HepG2 (cell line): ENCODE results near the gene PRKCD. TPM values are rescaled to one million over a fixed set of nuclear protein-coding genes. Genes with fewer than 3 reads are reported as not detected.

Experiments
- ATAC-seq: fragments of 200-7000 bp; cut with Tn5 transposase; 3 replicates; pipeline ENCODE4 v1.9.1; 2020; ENCODE audit warnings: mild to moderate bottlenecking, moderate library complexity
- BruUV-seq: library from RNA; stranded (reverse); fragments of 400-500 nt; replicated peaks from 2 replicates; lab custom pipeline; 2021; lab: Mats Ljungman, UMichigan
- CTCF ChIA-PET: fragments of 300-600 bp; formaldehyde crosslinking; extraction: SDS; loops from one replicate; lab custom pipeline; 2021; ENCODE audit warnings: low total read pairs, inconsistent platforms, low intra/inter-chr PET ratio; lab: Yijun Ruan, JAX
- POLR2A ChIA-PET: fragments of 350-600 bp; sonication (Branson Sonifier 250); formaldehyde crosslinking; loops from one replicate; lab custom pipeline; 2020; ENCODE audit warnings: antibody characterized with exemption, inconsistent platforms; lab: Yijun Ruan, JAX
- DNase-seq: peaks from one replicate; pipeline ENCODE4 v3.0.0-alpha.2; 2015; ENCODE audit warnings: low spot score
- FAIRE-seq: peaks from 3 replicates; lab custom pipeline; 2011; peaks lifted over from hg19 to GRCh38; lab: Jason Lieb, UNC
- H2AFZ ChIP-seq: one replicate; pipeline ENCODE4 v1.6.1; 2011; ENCODE audit warnings: low read length, inconsistent platforms
- H3K27ac ChIP-seq: fragments of 300-600 bp; 3 replicates; pipeline ENCODE4 v1.8.0; 2011; ENCODE audit warnings: mixed run types, mild to moderate bottlenecking, mixed read lengths, low read length, inconsistent platforms; ENCODE audit not compliant: insufficient read depth; ENCODE audit errors: extremely low read length
- H3K27me3 ChIP-seq, 2 experiments: fragments of 200-600 bp in 1 of 2; 2 replicates in 1 of 2; 3 replicates in 1 of 2; pipeline versions ENCODE4 v1.6.0 to v1.8.0; 2011; ENCODE audit warnings: low read length in 2 of 2, mild to moderate bottlenecking in 2 of 2, moderate library complexity in 2 of 2, inconsistent platforms in 1 of 2; ENCODE audit not compliant: insufficient read depth in 2 of 2, control insufficient read depth in 1 of 2
- H3K36me3 ChIP-seq, 2 experiments: fragments of 200-600 bp in 1 of 2; replicated peaks in 1 of 2; 2 replicates in 1 of 2; 3 replicates in 1 of 2; pipeline versions ENCODE4 v1.5.1 to v1.8.0; 2011; ENCODE audit warnings: low read length in 2 of 2, inconsistent platforms in 1 of 2; ENCODE audit not compliant: insufficient read depth in 2 of 2, control insufficient read depth in 1 of 2
- H3K4me1 ChIP-seq: 2 replicates; pipeline ENCODE4 v1.5.1; 2012; ENCODE audit warnings: low read length, inconsistent platforms; ENCODE audit not compliant: insufficient read depth
- H3K4me2 ChIP-seq: 2 replicates; pipeline ENCODE4 v1.6.0; 2011; ENCODE audit warnings: low read depth, low read length, inconsistent platforms
- H3K4me3 ChIP-seq, 3 experiments: fragments of 200-600 bp in 1 of 3; sonication (generic), shearing (Covaris generic) in 1 of 3; replicated peaks in 1 of 3; 2 replicates each; pipeline ENCODE4 v1.5.1; 2011 to 2016; ENCODE audit warnings: low read length in 3 of 3, inconsistent platforms in 2 of 3, low read depth in 2 of 3, mild to moderate bottlenecking in 2 of 3, control low read depth in 1 of 3, mixed read lengths in 1 of 3; ENCODE audit not compliant: insufficient read depth in 1 of 3
- H3K79me2 ChIP-seq: one replicate; pipeline ENCODE4 v1.6.1; 2011; ENCODE audit warnings: low read length, inconsistent platforms; ENCODE audit not compliant: insufficient read depth
- H3K9ac ChIP-seq: 2 replicates; pipeline ENCODE4 v1.6.0; 2011; ENCODE audit warnings: mild to moderate bottlenecking, low read depth, low read length, inconsistent platforms; ENCODE audit not compliant: insufficient read depth
- H3K9me3 ChIP-seq: 2 replicates; pipeline ENCODE4 v1.5.1; 2012; ENCODE audit warnings: mild to moderate bottlenecking, low read length
- H4K20me1 ChIP-seq: 2 replicates; pipeline ENCODE4 v1.6.0; 2011; ENCODE audit warnings: inconsistent platforms, mild to moderate bottlenecking, low read length, moderate library complexity; ENCODE audit not compliant: insufficient read depth
- BRD4 ChIP-seq: sonication (generic); formaldehyde crosslinking; IDR thresholded peaks from 2 replicates; pipeline ENCODE4 v1.4.0; 2020; ENCODE audit warnings: missing genetic modification reagents
- CHD2 ChIP-seq: IDR thresholded peaks from 2 replicates; pipeline ENCODE4 v1.6.1; 2011; ENCODE audit warnings: low read depth, low read length, improper control_type of control experiment
- EED ChIP-seq: sonication (generic); formaldehyde crosslinking; IDR thresholded peaks from 2 replicates; pipeline ENCODE4 v1.5.0; 2020; ENCODE audit warnings: mild to moderate bottlenecking, missing genetic modification reagents
- FIP1L1 ChIP-seq: fragments of 200-400 bp; formaldehyde crosslinking; IDR thresholded peaks from 2 replicates; pipeline ENCODE4 v1.6.1; 2018; ENCODE audit warnings: low read depth, mild to moderate bottlenecking, low read length, moderate library complexity, borderline replicate concordance; ENCODE audit not compliant: insufficient read depth
- FOSL2 ChIP-seq: sonication (generic); formaldehyde crosslinking; IDR thresholded peaks from 2 replicates; pipeline ENCODE4 v1.4.0; 2020; ENCODE audit warnings: missing genetic modification reagents
- KAT8 ChIP-seq: IDR thresholded peaks from 2 replicates; pipeline ENCODE4 v1.6.1; 2016; ENCODE audit warnings: missing genetic modification reagents, missing compliant biosample characterization
- NR3C1 ChIP-seq: sonication (generic); formaldehyde crosslinking; IDR thresholded peaks from 2 replicates; pipeline ENCODE4 v1.4.0; 2020; ENCODE audit warnings: missing genetic modification reagents
- REPIN1 ChIP-seq: sonication (generic); formaldehyde crosslinking; IDR thresholded peaks from 2 replicates; pipeline ENCODE4 v1.8.0; 2022; ENCODE audit warnings: missing genetic modification reagents, low read depth, mild to moderate bottlenecking, borderline replicate concordance
- SAFB2 ChIP-seq: sonication (generic); formaldehyde crosslinking; IDR thresholded peaks from 2 replicates; pipeline ENCODE4 v1.5.1; 2020; ENCODE audit warnings: missing genetic modification reagents, low read depth, mild to moderate bottlenecking, borderline replicate concordance
- SMARCC2 ChIP-seq: fragments of 450-650 bp; IDR thresholded peaks from 2 replicates; pipeline ENCODE4 v1.6.1; 2017; ENCODE audit warnings: antibody characterized with exemption, mild to moderate bottlenecking
- SP5 ChIP-seq: IDR thresholded peaks from 2 replicates; pipeline ENCODE4 v1.6.1; 2016; ENCODE audit warnings: low read depth, borderline replicate concordance
- SYNCRIP ChIP-seq: fragments of 200-400 bp; formaldehyde crosslinking; IDR thresholded peaks from 2 replicates; pipeline ENCODE4 v1.6.1; 2018; ENCODE audit warnings: mild to moderate bottlenecking, low read depth, low read length; ENCODE audit not compliant: insufficient read depth
- ZC3H4 ChIP-seq: sonication (generic); formaldehyde crosslinking; IDR thresholded peaks from 2 replicates; pipeline ENCODE4 v1.4.0; 2020; ENCODE audit warnings: missing genetic modification reagents, borderline replicate concordance
- ZMYM2 ChIP-seq: sonication (generic); formaldehyde crosslinking; IDR thresholded peaks from 2 replicates; pipeline ENCODE4 v1.8.0; 2022; ENCODE audit warnings: mild to moderate bottlenecking, missing genetic modification reagents
- ZNF749 ChIP-seq: sonication (generic); formaldehyde crosslinking; IDR thresholded peaks from 2 replicates; pipeline ENCODE4 v1.8.0; 2022; ENCODE audit warnings: mild to moderate bottlenecking, missing genetic modification reagents, moderate library complexity, borderline replicate concordance
- ZNF766 ChIP-seq: sonication (generic); formaldehyde crosslinking; IDR thresholded peaks from 2 replicates; pipeline ENCODE4 v1.5.0; 2020; ENCODE audit warnings: missing genetic modification reagents, borderline replicate concordance
- WGBS: methylation state at CpG from one replicate; pipeline ENCODE4 v1.1.6; 2017; ENCODE audit warnings: low lambda C conversion rate; 5-methylcytosine and 5-hydroxymethylcytosine counted together
- in situ Hi-C: cut with HindIII; loops from 2 replicates; pipeline ENCODE4 v1.10.0; 2017; ENCODE audit warnings: low pct_unique_long_range_greater_than_20kb; ENCODE audit not compliant: extremely low pct_ligation_motif_present
- intact Hi-C: fragments of 100-400 bp; cut with micrococcal nuclease; formaldehyde crosslinking; loops from one replicate; pipeline ENCODE4 v1.10.0; 2022; ENCODE audit not compliant: unreplicated experiment
- polyA plus RNA-seq, 8 experiments: library from polyadenylated mRNA; depleted of rRNA in 3 of 8; stranded (reverse) in 7 of 8; unstranded in 1 of 8; fragments of >200 nt; fragmentation: Illumina TruSeq in 4 of 8; extraction: Trizol in 4 of 8; gene quantifications; 2 replicates each; pipeline versions ENCODE4 v1.2.1 to v1.2.3, GENCODE V29; 2011 to 2016; ENCODE audit warnings: low read depth in 4 of 8, missing spikeins in 1 of 8, mixed read lengths in 1 of 8; ENCODE audit not compliant: insufficient read depth in 1 of 8
- total RNA-seq, 5 experiments: library from RNA; depleted of rRNA; stranded (reverse); fragments of >200 nt; fragmentation: Illumina TruSeq; extraction: Trizol; gene quantifications; 2 replicates each; pipeline ENCODE4 v1.2.3, GENCODE V29; 2016; ENCODE audit warnings: low read depth in 1 of 5
- TF ChIP-seq, protein P1 (sequence below): sonication (generic); formaldehyde crosslinking; IDR thresholded peaks from 2 replicates; pipeline ENCODE4 v1.9.0; 2021; ENCODE audit warnings: missing genetic modification reagents, mild to moderate bottlenecking, borderline replicate concordance
- TF ChIP-seq, protein P2 (sequence below): sonication (generic); formaldehyde crosslinking; IDR thresholded peaks from 2 replicates; pipeline ENCODE4 v1.9.0; 2022; ENCODE audit warnings: missing genetic modification reagents, mild to moderate bottlenecking, borderline replicate concordance
- TF ChIP-seq, protein P3 (sequence below): IDR thresholded peaks from 2 replicates; pipeline ENCODE4 v1.6.1; 2016; ENCODE audit warnings: missing biosample characterization, missing genetic modification reagents, low read depth
- TF ChIP-seq, protein P4 (sequence below): IDR thresholded peaks from 2 replicates; pipeline ENCODE4 v1.6.1; 2018; ENCODE audit warnings: missing genetic modification reagents, mild to moderate bottlenecking, missing compliant biosample characterization

Gene PRKCD
- total and polyA plus RNA-seq, 2 of the 13 experiments (the other 11 are each of a cell fraction or from before 2014, with no cell fraction given), result 1.6 to 40.7 TPM

DNA sequence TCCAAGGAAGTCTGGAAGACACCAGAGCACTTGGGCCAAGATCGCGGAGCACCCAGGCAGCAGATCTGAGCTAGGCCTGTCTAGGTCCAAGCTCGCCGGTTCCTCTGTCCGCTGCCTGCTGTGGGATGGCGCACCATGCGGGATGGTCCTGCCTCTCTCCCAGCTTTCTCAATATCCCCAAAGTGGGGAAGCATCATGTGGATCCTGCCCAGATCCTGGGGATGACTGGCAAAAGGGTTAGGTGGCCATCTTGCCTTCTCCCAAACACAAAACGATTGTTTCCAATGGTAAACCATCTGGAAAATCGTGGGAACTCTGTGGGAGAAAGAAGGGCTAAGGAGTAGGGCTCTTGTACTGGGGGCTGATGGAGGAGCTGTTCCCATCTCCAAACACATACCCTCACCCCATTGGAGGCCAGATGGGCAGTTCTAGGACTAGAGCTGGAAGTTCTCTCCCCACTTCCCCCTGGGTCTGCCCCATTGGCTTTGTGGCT is 8.9 kb downstream of the PRKCD start:
- BruUV-seq, result no TSS peak
- Histone ChIP-seq H3K36me3 (peaks cover 6 to 16% of the 10 kb centered on the region in 2 experiments; a peak in 4 of 5 replicates), H3K9ac (peak overlapping the region; percentile 66), H3K9me3 (no peaks in the 10 kb centered on the region), H3K4me1 (peaks cover 65% of the 10 kb centered on the region), H3K4me2 (peak overlapping the region; percentile 74), H3K79me2 (peaks cover 8% of the 10 kb centered on the region), H3K27me3 (no peaks in the 10 kb centered on the region), H2AFZ (no peak overlapping the region), H3K4me3 (peak overlapping the region in 1 of 3 experiments; percentile 50; a peak in 2 of 6 replicates), H3K27ac (peak overlapping the region; percentile 76), H4K20me1 (no peaks in the 10 kb centered on the region)
- POLR2A ChIA-PET, result interaction anchor here (1.3 to 4.6 kb wide), 8 partner anchors 10 to 56 kb away, joined by 3 to 137 read pairs (median 10); partner anchors contain the start of gene PRKCD
- DNase-seq, result no peak
- in situ Hi-C loops, result no loop called here
- ATAC-seq, result no peak; the same call in none of the 3 replicates
- 97% methylated on average over 9 of the region's 9 CpGs for WGBS
- intact Hi-C loops, result loop anchor here (1.0 to 5.0 kb wide), 2 partner anchors 11 to 38 kb away; partner anchors contain the start of gene RFT1
- CTCF ChIA-PET, result interaction anchor here (2.3 kb wide), 1 partner anchor 35 kb away, joined by 10 read pairs; no protein-coding TSS in a partner anchor
- no peak for FAIRE-seq
- TF ChIP-seq BRD4 (0 out of 2 replicates have a peak, but pooled peaks have one; percentile 8), ZNF766 (no peak), EED (peak; percentile 4; the same call in 1 of the 2 replicates), REPIN1 (no peak), ZC3H4 (CRISPR knock-in tag) (no peak), SYNCRIP (no peak), CHD2 (no peak), SP5 (CRISPR knock-in tag) (no peak), ZNF749 (CRISPR knock-in tag) (no peak), ZMYM2 (CRISPR knock-in tag) (no peak), NR3C1 (CRISPR knock-in tag) (no peak), FOSL2 (CRISPR knock-in tag) (no peak), SAFB2 (CRISPR knock-in tag) (no peak), FIP1L1 (no peak), KAT8 (CRISPR knock-in tag) (no peak), SMARCC2 (no peak)
- TF ChIP-seq, protein P1, sequence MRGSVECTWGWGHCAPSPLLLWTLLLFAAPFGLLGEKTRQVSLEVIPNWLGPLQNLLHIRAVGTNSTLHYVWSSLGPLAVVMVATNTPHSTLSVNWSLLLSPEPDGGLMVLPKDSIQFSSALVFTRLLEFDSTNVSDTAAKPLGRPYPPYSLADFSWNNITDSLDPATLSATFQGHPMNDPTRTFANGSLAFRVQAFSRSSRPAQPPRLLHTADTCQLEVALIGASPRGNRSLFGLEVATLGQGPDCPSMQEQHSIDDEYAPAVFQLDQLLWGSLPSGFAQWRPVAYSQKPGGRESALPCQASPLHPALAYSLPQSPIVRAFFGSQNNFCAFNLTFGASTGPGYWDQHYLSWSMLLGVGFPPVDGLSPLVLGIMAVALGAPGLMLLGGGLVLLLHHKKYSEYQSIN (CRISPR knock-in tag), result no peak
- TF ChIP-seq, protein P2, sequence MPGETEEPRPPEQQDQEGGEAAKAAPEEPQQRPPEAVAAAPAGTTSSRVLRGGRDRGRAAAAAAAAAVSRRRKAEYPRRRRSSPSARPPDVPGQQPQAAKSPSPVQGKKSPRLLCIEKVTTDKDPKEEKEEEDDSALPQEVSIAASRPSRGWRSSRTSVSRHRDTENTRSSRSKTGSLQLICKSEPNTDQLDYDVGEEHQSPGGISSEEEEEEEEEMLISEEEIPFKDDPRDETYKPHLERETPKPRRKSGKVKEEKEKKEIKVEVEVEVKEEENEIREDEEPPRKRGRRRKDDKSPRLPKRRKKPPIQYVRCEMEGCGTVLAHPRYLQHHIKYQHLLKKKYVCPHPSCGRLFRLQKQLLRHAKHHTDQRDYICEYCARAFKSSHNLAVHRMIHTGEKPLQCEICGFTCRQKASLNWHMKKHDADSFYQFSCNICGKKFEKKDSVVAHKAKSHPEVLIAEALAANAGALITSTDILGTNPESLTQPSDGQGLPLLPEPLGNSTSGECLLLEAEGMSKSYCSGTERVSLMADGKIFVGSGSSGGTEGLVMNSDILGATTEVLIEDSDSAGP (CRISPR knock-in tag), result 0 out of 2 replicates have a peak, but pooled peaks have one; percentile 6
- TF ChIP-seq, protein P3, sequence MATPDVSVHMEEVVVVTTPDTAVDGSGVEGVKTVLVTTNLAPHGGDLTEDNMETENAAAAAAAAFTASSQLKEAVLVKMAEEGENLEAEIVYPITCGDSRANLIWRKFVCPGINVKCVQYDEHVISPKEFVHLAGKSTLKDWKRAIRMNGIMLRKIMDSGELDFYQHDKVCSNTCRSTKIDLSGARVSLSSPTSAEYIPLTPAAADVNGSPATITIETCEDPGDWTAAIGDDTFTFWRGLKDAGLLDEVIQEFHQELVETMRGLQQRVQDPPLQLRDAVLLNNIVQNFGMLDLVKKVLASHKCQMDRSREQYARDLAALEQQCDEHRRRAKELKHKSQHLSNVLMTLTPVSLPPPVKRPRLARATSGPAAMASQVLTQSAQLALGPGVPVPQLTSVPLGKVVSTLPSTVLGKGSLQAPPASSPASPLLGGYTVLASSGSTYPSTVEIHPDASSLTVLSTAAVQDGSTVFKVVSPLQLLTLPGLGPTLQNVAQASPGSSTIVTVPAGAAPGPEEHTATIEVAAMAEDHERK (CRISPR knock-in tag), result no peak
- TF ChIP-seq, protein P4, sequence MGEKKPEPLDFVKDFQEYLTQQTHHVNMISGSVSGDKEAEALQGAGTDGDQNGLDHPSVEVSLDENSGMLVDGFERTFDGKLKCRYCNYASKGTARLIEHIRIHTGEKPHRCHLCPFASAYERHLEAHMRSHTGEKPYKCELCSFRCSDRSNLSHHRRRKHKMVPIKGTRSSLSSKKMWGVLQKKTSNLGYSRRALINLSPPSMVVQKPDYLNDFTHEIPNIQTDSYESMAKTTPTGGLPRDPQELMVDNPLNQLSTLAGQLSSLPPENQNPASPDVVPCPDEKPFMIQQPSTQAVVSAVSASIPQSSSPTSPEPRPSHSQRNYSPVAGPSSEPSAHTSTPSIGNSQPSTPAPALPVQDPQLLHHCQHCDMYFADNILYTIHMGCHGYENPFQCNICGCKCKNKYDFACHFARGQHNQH (CRISPR knock-in tag), result no peak
